ENCODE measurements around the gene COX4I2. TPM values are rescaled to one million over a fixed set of nuclear protein-coding genes. Genes with fewer than 3 reads are reported as not detected.

The COX4I2 gene
- 61.4 TPM for total RNA-seq

DNA sequence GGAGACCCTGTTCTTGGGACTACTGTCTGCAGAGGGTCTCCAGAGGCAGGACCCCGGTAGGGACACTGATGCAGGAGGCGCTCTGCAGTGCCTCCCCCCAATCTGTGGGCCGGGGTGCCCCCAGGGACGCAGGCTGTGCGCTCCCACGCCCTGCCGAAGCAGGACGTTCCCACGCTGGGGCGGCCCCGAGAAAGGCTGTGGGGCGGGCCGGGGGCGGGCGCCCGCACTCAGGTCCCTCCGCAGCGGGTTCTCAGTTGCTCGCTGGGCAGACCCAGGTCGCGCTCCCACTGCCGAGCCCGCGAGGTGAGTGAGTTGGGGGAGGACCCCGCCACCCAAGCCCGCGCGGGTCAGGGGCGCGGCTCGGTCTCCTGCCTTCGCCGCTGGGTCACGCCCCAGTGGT lies at the start of gene COX4I2:
Gene COX4I2, plus strand, starts transcription at position 253 of the 400 bp plus-strand sequence. CDS start 1,106 bp downstream, outside the sequence.
- peak within 1 kb of the TSS in 1 of 2 donors; percentile 16 for H3K4me3 ChIP-seq
- intact Hi-C loops (cut with DNase I), result no loop called here
- H3K27ac ChIP-seq, result no peak within 1 kb of the TSS
- no peaks in the 10 kb centered on the region for H3K9me3 ChIP-seq
- TF ChIP-seq, protein P1, sequence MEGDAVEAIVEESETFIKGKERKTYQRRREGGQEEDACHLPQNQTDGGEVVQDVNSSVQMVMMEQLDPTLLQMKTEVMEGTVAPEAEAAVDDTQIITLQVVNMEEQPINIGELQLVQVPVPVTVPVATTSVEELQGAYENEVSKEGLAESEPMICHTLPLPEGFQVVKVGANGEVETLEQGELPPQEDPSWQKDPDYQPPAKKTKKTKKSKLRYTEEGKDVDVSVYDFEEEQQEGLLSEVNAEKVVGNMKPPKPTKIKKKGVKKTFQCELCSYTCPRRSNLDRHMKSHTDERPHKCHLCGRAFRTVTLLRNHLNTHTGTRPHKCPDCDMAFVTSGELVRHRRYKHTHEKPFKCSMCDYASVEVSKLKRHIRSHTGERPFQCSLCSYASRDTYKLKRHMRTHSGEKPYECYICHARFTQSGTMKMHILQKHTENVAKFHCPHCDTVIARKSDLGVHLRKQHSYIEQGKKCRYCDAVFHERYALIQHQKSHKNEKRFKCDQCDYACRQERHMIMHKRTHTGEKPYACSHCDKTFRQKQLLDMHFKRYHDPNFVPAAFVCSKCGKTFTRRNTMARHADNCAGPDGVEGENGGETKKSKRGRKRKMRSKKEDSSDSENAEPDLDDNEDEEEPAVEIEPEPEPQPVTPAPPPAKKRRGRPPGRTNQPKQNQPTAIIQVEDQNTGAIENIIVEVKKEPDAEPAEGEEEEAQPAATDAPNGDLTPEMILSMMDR (IDR thresholded peaks at IDR 0.05), result no peak
- no peak for DNase-seq (ENCODE audit: low spot score in 2 of 2)
- no peaks in the 10 kb centered on the region for H3K27me3 ChIP-seq
- no peaks in the 10 kb centered on the region for H3K36me3 ChIP-seq
- no peaks in the 10 kb centered on the region for H3K4me1 ChIP-seq

DNA sequence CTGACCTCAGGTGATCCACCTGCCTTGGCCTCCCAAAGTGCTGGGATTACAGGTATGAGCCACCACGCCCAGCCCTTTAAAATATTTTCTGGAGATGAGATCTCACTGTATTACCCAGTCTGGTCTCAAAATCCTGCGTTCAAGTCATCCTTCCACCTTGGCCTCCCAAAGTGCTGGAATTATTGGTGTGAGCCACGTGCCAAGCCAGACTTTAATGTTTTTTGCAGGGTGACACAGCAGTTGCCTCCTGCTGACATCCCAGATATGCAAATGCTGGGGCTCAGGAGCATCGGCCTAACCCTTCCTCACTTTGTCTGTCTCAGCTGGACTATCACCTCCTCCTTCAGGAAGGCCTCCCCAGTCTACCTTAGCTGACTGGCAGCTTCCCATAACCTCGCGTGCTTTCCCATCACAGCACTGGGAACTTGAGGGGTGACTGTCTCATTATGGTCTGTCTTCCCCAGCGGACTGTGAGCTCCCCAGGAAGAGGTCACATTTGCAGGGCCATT lies 46.9 kb upstream of the COX4I2 start:
- no peaks in the 10 kb centered on the region for H3K27me3 ChIP-seq
- H3K4me3 ChIP-seq, result no peak overlapping the region
- no peak for DNase-seq (ENCODE audit: low spot score in 2 of 2)
- no peaks in the 10 kb centered on the region for H3K36me3 ChIP-seq
- TF ChIP-seq, protein P1 (IDR thresholded peaks at IDR 0.05), result no peak
- H3K27ac ChIP-seq, result peak overlapping the region; percentile 12 to 31
- intact Hi-C loops (cut with DNase I), result no loop called here
- H3K4me1 ChIP-seq, result peaks cover 0 to 24% of the 10 kb centered on the region in 2 donors
- no peaks in the 10 kb centered on the region for H3K9me3 ChIP-seq

DNA sequence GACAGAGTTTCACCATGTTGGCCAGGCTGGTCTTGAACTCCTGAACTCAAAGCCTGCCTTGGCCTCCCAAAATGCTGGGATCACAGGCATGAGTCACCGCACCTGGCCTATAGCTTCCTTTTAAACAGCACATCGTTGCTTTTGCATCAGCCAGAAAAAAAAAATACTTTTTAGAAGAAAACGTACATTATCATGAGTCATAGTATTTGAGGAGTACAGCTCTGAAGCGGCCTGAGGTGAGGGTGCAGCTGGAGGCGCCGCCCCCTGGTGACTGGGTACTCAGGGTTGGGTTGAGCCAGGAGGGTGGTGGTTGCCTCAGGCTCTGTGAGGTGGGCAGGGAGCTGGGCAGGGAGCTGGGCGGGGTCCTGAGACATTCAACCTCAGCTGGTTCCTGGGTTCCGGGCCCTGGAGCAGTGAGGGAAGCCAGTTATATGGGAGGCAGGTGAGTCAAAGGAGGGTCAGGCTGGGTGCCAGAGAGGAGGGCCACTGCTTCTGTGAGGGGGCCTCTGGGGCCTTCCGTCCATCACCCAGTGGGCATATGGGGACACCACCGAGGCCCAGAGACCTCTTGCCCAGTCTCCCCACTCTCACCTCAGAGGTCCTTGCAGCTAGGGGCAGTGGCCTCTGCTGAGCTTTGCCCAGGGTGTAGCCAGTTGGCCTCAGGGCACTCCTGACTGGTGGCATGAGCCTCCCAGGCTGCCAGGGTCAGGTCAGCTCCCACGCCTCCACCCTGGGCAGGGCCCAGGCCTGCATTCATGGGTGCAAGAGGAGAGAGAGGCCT lies 44.3 kb upstream of the COX4I2 start:
- intact Hi-C loops (cut with DNase I), result no loop called here
- Histone ChIP-seq H3K4me3 (no peak overlapping the region), H3K27me3 (no peaks in the 10 kb centered on the region), H3K4me1 (peaks cover 0 to 22% of the 10 kb centered on the region in 2 donors), H3K36me3 (no peaks in the 10 kb centered on the region), H3K9me3 (no peaks in the 10 kb centered on the region), H3K27ac (peak overlapping the region in 1 of 2 donors; percentile 13)
- DNase-seq (ENCODE audit: low spot score in 2 of 2), result no peak
- TF ChIP-seq, protein P1 (IDR thresholded peaks at IDR 0.05), result no peak

DNA sequence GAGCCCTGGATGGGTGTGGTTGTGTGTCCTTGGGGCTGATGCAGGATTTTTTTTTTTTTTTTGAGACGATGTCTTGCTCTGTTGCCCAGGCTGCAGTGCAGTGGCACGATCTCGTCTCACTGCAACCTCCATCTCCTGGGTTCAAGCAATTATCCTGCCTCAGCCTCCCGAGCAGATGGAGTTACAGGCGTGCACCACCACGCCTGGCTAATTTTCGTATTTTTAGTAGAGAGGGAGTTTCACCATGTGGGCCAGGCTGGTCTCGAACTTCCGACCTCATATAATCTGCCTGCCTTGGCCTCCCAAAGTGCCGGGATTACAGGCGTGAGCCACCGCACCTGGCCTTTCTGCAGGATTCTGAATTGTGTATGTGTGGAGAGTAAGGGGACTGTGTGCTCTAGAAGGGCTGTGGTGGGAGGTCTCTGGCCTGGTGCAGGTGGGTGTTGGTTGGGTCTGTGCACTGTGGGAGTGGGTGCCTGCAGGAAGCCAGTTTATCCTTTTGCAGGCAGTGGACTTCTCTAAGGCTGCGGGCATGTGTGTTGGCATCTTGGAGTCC lies 43.6 kb upstream of the COX4I2 start:
- Histone ChIP-seq H3K36me3 (no peaks in the 10 kb centered on the region), H3K4me3 (no peak overlapping the region), H3K9me3 (no peaks in the 10 kb centered on the region), H3K4me1 (peaks cover 0 to 19% of the 10 kb centered on the region in 2 donors), H3K27ac (peak overlapping the region in 1 of 2 donors; percentile 13), H3K27me3 (no peaks in the 10 kb centered on the region)
- TF ChIP-seq, protein P1 (IDR thresholded peaks at IDR 0.05), result no peak
- intact Hi-C loops (cut with DNase I), result no loop called here
- DNase-seq (ENCODE audit: low spot score in 2 of 2), result no peak

DNA sequence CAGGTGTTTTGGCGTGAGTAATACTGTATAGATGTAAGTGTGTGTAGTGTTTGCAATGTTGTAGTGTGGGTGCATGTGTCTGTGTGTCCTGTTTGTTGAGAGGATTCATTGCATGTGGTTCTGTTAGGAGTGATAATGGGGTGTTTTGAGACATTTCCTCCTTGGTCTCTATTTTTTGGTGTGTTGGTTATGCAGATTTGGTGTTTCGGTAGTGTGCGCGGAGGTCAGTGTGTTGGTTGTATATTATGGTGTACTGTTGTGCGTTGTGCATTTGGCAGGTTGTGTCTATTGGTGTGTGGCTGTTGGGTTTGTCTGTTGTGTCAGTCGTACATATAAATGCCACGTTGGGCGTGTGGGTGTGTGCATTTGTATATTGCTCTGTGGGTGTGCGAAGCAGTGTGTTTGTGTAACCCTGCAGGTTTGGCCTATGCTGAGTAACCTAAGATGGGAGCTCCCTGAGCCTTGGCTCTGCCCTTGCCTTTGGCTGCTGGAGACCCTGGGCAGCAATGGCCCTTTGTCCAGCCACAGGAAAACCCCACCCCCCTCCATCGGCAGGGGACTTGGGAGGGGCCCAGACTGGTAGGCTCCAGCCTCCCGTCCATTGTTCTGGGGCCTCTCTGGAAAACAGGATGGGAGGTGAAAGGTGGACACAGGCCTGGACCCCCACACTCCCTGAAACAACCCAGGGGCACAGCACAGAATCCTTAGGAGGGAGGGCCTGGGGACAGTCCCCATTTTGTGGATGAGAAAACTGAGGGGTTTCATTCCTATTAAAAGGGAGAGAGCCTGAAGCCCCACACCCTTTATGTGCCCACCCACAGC lies 42.9 kb upstream of the COX4I2 start:
- no peaks in the 10 kb centered on the region for H3K9me3 ChIP-seq
- peak overlapping the region; percentile 79 to 90 for H3K27ac ChIP-seq
- intact Hi-C loops (cut with DNase I), result no loop called here
- TF ChIP-seq, protein P1 (IDR thresholded peaks at IDR 0.05), result no peak
- no peaks in the 10 kb centered on the region for H3K27me3 ChIP-seq
- peaks cover 0 to 19% of the 10 kb centered on the region in 2 donors for H3K4me1 ChIP-seq
- no peak overlapping the region for H3K4me3 ChIP-seq
- H3K36me3 ChIP-seq, result no peaks in the 10 kb centered on the region
- DNase-seq (ENCODE audit: low spot score in 2 of 2), result no peak
